ENCODE measurements around the gene FMNL2. TPM values are rescaled to one million over a fixed set of nuclear protein-coding genes. Genes with fewer than 3 reads are reported as not detected.

Gene FMNL2
- total and polyA plus RNA-seq, 8 donors: 7.8 to 100.0 (median 36.5) TPM

DNA sequence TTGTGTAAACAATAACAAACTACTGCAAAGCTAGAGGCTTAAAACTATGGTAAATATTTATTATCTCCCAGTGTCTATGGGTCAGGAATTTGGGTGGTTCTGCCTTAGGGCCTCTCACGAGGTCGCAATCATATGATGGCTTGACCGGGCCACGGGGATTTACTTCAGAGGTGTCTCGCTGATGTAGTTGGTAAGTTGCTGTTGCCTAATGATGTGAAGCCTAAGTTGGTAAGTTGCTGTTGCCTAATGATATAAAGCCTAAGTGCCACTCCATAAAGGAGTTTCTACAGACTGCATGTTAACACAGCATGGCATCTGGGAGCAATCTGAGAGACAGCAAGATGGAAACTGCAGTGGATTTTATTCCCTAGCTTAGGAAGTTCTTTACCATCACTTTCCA lies 35.8 kb downstream of the FMNL2 start:
- TF ChIP-seq CTCF (IDR thresholded peaks at IDR 0.05): no peak
- no peak for TF ChIP-seq POLR2AphosphoS5 (IDR thresholded peaks at IDR 0.05)
- TF ChIP-seq EP300 (IDR thresholded peaks at IDR 0.05): no peak
- no peak for TF ChIP-seq POLR2A (IDR thresholded peaks at IDR 0.05)
- intact Hi-C loops (cut with DNase I; ENCODE audit: low total_unique reads): no loop called here
- Histone ChIP-seq H3K36me3 (no peaks in the 10 kb centered on the region), H3K4me3 (no peak overlapping the region), H3K9me3 (no peaks in the 10 kb centered on the region), H3K27ac (no peak overlapping the region), H3K27me3 (no peaks in the 10 kb centered on the region), H3K4me1 (peaks cover 4 to 33% (median 21%) of the 10 kb centered on the region in 4 donors)
- 77 to 90% (median 84%) methylated on average over 5 of the region's 5 CpGs for WGBS, 5 donors
- DNase-seq: no peak

DNA sequence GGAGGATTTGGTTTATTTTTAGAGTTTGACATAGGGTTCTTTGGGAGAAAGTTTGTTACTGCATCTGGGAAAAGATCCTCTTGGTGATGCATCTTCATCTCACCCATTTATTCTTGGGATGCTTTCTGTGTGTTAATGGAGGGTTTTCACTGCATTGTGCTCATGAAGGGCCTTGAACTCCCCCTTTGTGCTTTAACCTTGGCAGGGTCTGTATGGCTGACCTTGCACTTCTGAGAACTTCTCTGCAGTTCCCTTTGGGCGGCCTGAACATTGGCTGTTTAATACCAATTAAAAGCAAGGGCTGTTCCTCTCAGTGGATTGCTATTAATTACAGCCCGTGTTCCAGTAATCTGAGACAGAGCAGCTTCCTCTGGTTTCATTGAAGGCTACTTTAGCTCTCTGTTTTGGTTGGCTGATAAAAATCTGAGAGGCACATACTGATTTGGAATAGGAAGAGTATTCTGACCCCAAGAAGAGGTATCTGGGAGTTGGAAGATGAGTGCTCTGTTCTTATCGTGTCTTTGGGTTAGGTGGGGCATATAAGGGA lies 37.5 kb downstream of the FMNL2 start:
- H3K27me3 ChIP-seq: no peaks in the 10 kb centered on the region
- intact Hi-C loops (cut with DNase I; ENCODE audit: low total_unique reads): no loop called here
- DNase-seq: no peak
- no peak for TF ChIP-seq EP300 (IDR thresholded peaks at IDR 0.05)
- TF ChIP-seq POLR2AphosphoS5 (IDR thresholded peaks at IDR 0.05): no peak
- H3K4me3 ChIP-seq: no peak overlapping the region
- no peak overlapping the region for H3K27ac ChIP-seq
- H3K9me3 ChIP-seq: no peaks in the 10 kb centered on the region
- peaks cover 4 to 42% (median 24%) of the 10 kb centered on the region in 4 donors for H3K4me1 ChIP-seq
- no peaks in the 10 kb centered on the region for H3K36me3 ChIP-seq
- WGBS, 5 donors: 18 to 62% (median 47%) methylated on average over 3 of the region's 3 CpGs

- WGBS, 5 donors: 85 to 100% (median 89%) methylated on average over 1 of the region's 1 CpG
- TF ChIP-seq POLR2A (IDR thresholded peaks at IDR 0.05): no peak
- no peak for TF ChIP-seq POLR2AphosphoS5 (IDR thresholded peaks at IDR 0.05)
- no peak overlapping the region for H3K4me3 ChIP-seq
- no peaks in the 10 kb centered on the region for H3K36me3 ChIP-seq
- no peak overlapping the region for H3K27ac ChIP-seq
- no peak for DNase-seq
- no peaks in the 10 kb centered on the region for H3K9me3 ChIP-seq
- intact Hi-C loops (cut with DNase I; ENCODE audit: low total_unique reads): no loop called here
- peaks cover 0 to 36% (median 21%) of the 10 kb centered on the region in 4 donors for H3K4me1 ChIP-seq
- H3K27me3 ChIP-seq: no peaks in the 10 kb centered on the region
Measured at GRCh38 chr2:152375174-152375573, 40.2 kb downstream of the FMNL2 start.

GRCh38 chr2:152376385-152376784 lies 41.4 kb downstream of the FMNL2 start:
- H3K27me3 ChIP-seq: no peaks in the 10 kb centered on the region
- no peak overlapping the region for H3K4me3 ChIP-seq
- DNase-seq: peak; percentile 48 to 49
- intact Hi-C loops (cut with DNase I; ENCODE audit: low total_unique reads): no loop called here
- TF ChIP-seq CTCF (IDR thresholded peaks at IDR 0.05) (no peak), POLR2A (IDR thresholded peaks at IDR 0.05) (no peak), EP300 (IDR thresholded peaks at IDR 0.05) (no peak), POLR2AphosphoS5 (IDR thresholded peaks at IDR 0.05) (no peak)
- H3K27ac ChIP-seq: no peak overlapping the region
- H3K36me3 ChIP-seq: no peaks in the 10 kb centered on the region
- no peaks in the 10 kb centered on the region for H3K9me3 ChIP-seq
- H3K4me1 ChIP-seq: peaks cover 0 to 48% (median 26%) of the 10 kb centered on the region in 4 donors
- WGBS, 5 donors: 77 to 88% (median 84%) methylated on average over 2 of the region's 2 CpGs

GRCh38 chr2:152376968-152377367 lies 42.0 kb downstream of the FMNL2 start:
- TF ChIP-seq EP300 (IDR thresholded peaks at IDR 0.05): no peak
- Histone ChIP-seq H3K4me1 (peaks cover 0 to 50% (median 30%) of the 10 kb centered on the region in 4 donors), H3K36me3 (no peaks in the 10 kb centered on the region), H3K27ac (no peak overlapping the region), H3K4me3 (no peak overlapping the region), H3K9me3 (no peaks in the 10 kb centered on the region), H3K27me3 (no peaks in the 10 kb centered on the region)
- intact Hi-C loops (cut with DNase I; ENCODE audit: low total_unique reads): no loop called here
- WGBS, 5 donors: 69 to 91% (median 73%) methylated on average over 1 of the region's 1 CpG
- no peak for DNase-seq

DNA sequence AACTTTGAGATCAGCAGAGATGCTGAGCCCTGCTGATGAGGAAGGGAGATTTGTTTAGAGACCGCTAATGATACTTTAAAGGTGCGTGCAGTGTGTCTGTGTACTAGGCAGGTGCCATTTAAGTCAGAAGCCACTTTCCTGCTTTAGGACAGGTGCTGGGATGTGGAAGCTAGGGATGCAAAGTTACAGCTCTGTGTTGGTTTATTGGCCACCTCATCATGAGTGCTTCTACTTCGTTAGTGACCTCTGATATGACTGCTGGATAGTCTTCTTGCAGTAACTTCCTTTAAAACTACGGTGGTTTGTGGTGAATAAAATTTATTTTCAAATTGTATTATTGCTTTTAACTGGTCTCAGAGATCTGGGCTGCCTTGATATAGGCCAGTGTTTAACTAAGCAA lies 44.1 kb downstream of the FMNL2 start:
- Histone ChIP-seq H3K27ac (no peak overlapping the region), H3K4me1 (peaks cover 0 to 46% (median 29%) of the 10 kb centered on the region in 4 donors), H3K9me3 (no peaks in the 10 kb centered on the region), H3K27me3 (no peaks in the 10 kb centered on the region), H3K4me3 (no peak overlapping the region), H3K36me3 (no peaks in the 10 kb centered on the region)
- TF ChIP-seq EP300 (IDR thresholded peaks at IDR 0.05) (no peak), CTCF (IDR thresholded peaks at IDR 0.05) (no peak), POLR2A (IDR thresholded peaks at IDR 0.05) (no peak), POLR2AphosphoS5 (IDR thresholded peaks at IDR 0.05) (no peak)
- intact Hi-C loops (cut with DNase I; ENCODE audit: low total_unique reads): no loop called here
- WGBS, 5 donors: 59 to 88% (median 62%) methylated on average over 4 of the region's 4 CpGs
- no peak for DNase-seq

All from stomach (tissue), 9 donors.